ENCODE results near the gene SEC23IP. TPM values are rescaled to one million over a fixed set of nuclear protein-coding genes. Genes with fewer than 3 reads are reported as not detected.
"Not testable (repeated sequence)": the region's sequence is repeated elsewhere in the genome, so short reads cannot be mapped to it uniquely, and the experiment has no call there.

SEC23IP gene
- total RNA-seq, 1 donor from 2014 or later: 17.7 TPM

DNA sequence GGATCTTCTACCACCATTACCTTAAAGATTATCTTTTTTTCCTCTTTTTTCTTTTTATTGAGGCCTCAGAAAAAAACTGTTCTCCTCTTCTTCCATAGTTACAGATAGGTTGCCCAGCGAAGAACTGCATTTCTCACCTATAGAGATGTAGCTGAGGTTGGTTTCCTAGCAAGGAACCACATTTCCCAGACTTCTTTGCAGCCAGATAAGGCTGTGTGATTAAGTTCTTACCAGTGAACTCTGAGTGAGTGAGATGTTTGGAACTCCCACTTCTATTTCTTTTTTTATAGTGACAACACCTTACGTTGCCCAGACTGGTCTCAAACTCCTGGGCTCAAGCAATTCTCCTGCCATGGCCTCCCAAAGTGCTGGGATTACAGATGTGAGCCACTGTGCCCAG, 14.0 kb upstream of the SEC23IP start:
- Histone ChIP-seq H3K9me3 (ENCODE audit: control insufficient read depth in 3 of 3, low read length in 3 of 3) (no peaks in the 10 kb centered on the region), H3K27me3 (ENCODE audit: control insufficient read depth in 3 of 3, insufficient read depth in 3 of 3, low read length in 3 of 3) (no peaks in the 10 kb centered on the region), H3K4me1 (ENCODE audit: control insufficient read depth in 3 of 3, insufficient read depth in 3 of 3, low read length in 3 of 3) (peaks cover 0 to 4% (median 0%) of the 10 kb centered on the region in 3 donors), H3K27ac (ENCODE audit: low read depth, low read length) (no peak overlapping the region), H3K9ac (ENCODE audit: low read depth in 1 of 3, low read length in 3 of 3) (no peak overlapping the region), H3K36me3 (ENCODE audit: control insufficient read depth in 3 of 3, insufficient read depth in 3 of 3, low read length in 3 of 3) (no peaks in the 10 kb centered on the region), H3K4me3 (ENCODE audit: low read length in 3 of 3) (no peak overlapping the region)

DNA sequence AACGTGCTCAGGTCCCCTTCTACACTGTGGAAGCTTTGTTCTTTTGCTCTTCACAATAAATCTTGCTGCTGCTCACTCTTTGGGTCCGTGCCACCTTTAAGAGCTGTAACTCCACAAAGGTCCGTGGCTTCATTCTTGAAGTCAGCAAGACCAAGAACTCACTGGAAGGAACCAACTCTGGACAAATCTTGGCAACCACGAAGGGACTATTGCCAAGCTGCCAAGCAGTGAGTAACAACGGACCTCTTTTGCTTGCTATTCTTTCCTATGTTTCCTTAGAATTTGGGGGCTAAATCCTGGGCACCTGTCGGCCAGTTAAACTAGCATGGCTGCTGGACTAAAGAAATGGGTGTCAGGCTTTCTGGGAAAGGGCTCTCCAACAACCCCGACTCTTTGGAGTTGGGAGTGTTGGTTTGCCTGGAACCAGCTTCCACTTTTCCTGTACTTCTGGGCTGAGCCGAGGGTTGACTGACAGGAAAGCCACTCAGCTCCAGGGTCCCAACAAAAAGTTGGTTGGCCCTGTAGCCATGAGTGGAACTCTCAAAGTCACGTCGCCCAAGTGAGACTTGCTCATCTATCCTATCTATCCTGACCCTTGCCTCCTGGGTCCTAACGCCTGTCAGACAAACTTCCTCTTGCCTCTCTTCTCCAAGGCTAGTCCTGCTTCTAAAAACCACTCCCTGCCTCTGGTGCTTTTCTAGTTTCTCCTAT, 8.5 kb upstream of the SEC23IP start:
- H3K4me3 ChIP-seq (ENCODE audit: low read length in 3 of 3); H3K4me1 ChIP-seq (ENCODE audit: control insufficient read depth in 3 of 3, insufficient read depth in 3 of 3, low read length in 3 of 3); H3K9me3 ChIP-seq (ENCODE audit: control insufficient read depth in 3 of 3, low read length in 3 of 3); H3K9ac ChIP-seq (ENCODE audit: low read depth in 1 of 3, low read length in 3 of 3); H3K27ac ChIP-seq (ENCODE audit: low read depth, low read length); H3K27me3 ChIP-seq (ENCODE audit: control insufficient read depth in 3 of 3, insufficient read depth in 3 of 3, low read length in 3 of 3); H3K36me3 ChIP-seq (ENCODE audit: control insufficient read depth in 3 of 3, insufficient read depth in 3 of 3, low read length in 3 of 3): not testable (repeated sequence)

DNA sequence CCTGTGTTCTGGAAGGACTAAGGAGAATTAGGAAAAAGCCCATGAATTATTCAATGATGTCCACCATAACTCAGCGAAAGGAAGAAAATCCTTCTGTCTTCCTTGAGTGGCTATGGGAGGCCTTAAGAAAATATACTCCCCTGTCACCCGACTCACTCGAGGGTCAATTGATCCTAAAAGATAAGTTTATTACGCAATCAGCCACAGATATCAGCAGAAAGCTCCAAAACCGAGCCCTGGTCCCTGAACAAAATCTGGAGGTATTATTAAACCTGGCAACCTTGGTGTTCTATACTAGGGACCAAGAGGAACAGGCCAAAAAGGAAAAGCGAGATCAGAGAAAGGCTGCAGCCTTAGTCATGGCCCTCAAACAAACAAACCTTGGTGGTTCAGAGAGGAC, 6.5 kb upstream of the SEC23IP start:
- H3K9ac ChIP-seq (ENCODE audit: low read depth in 1 of 3, low read length in 3 of 3); H3K4me3 ChIP-seq (ENCODE audit: low read length in 3 of 3); H3K27ac ChIP-seq (ENCODE audit: low read depth, low read length); H3K36me3 ChIP-seq (ENCODE audit: control insufficient read depth in 3 of 3, insufficient read depth in 3 of 3, low read length in 3 of 3); H3K27me3 ChIP-seq (ENCODE audit: control insufficient read depth in 3 of 3, insufficient read depth in 3 of 3, low read length in 3 of 3); H3K4me1 ChIP-seq (ENCODE audit: control insufficient read depth in 3 of 3, insufficient read depth in 3 of 3, low read length in 3 of 3); H3K9me3 ChIP-seq (ENCODE audit: control insufficient read depth in 3 of 3, low read length in 3 of 3): not testable (repeated sequence)

DNA sequence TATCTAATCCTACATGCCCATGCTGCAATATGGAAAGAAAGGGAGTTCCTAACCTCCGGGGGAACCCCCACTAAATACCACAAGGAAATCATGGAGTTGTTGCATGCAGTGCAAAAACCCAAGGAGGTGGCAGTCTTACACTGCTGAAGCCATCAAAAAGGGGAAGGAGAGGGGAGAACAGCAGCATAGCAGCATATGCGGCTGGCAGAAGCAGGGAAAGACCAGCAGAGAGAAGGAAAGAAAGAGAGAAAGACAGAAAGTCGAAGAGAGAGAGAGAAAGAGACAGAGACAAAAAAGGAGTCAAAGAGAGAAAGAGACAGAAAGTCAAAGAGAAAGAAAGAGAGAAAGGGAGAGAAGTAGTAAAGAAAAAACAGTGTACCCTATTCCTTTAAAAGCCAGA, 3.8 kb upstream of the SEC23IP start:
- H3K27ac ChIP-seq (ENCODE audit: low read depth, low read length); H3K36me3 ChIP-seq (ENCODE audit: control insufficient read depth in 3 of 3, insufficient read depth in 3 of 3, low read length in 3 of 3); H3K27me3 ChIP-seq (ENCODE audit: control insufficient read depth in 3 of 3, insufficient read depth in 3 of 3, low read length in 3 of 3); H3K9ac ChIP-seq (ENCODE audit: low read depth in 1 of 3, low read length in 3 of 3); H3K4me1 ChIP-seq (ENCODE audit: control insufficient read depth in 3 of 3, insufficient read depth in 3 of 3, low read length in 3 of 3); H3K4me3 ChIP-seq (ENCODE audit: low read length in 3 of 3); H3K9me3 ChIP-seq (ENCODE audit: control insufficient read depth in 3 of 3, low read length in 3 of 3): not testable (repeated sequence)

DNA sequence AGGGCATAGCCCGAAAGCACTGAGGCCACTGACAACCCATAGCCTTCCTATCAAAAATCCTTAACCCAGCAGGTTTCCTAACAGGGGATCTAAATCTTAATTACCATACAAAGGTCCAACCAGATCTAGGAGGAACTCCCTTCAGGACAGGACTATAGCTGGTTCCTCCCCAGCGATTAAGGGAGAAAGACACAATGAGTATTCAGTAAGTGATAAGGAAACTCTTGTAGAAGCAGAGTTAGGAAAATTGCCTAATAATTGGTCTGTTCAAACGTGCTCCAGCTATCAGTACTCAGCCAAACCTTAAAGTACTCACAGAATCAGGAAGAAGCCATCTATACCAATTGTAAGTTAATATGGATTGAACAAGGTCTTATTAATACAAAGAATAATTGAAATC, 3.3 kb upstream of the SEC23IP start:
- H3K4me1 ChIP-seq (ENCODE audit: control insufficient read depth in 3 of 3, insufficient read depth in 3 of 3, low read length in 3 of 3): peaks cover 9 to 14% (median 14%) of the 10 kb centered on the region in 3 donors
- not testable (repeated sequence) for H3K27me3 ChIP-seq (ENCODE audit: control insufficient read depth in 3 of 3, insufficient read depth in 3 of 3, low read length in 3 of 3); H3K4me3 ChIP-seq (ENCODE audit: low read length in 3 of 3); H3K9me3 ChIP-seq (ENCODE audit: control insufficient read depth in 3 of 3, low read length in 3 of 3); H3K36me3 ChIP-seq (ENCODE audit: control insufficient read depth in 3 of 3, insufficient read depth in 3 of 3, low read length in 3 of 3); H3K9ac ChIP-seq (ENCODE audit: low read depth in 1 of 3, low read length in 3 of 3); H3K27ac ChIP-seq (ENCODE audit: low read depth, low read length)

DNA sequence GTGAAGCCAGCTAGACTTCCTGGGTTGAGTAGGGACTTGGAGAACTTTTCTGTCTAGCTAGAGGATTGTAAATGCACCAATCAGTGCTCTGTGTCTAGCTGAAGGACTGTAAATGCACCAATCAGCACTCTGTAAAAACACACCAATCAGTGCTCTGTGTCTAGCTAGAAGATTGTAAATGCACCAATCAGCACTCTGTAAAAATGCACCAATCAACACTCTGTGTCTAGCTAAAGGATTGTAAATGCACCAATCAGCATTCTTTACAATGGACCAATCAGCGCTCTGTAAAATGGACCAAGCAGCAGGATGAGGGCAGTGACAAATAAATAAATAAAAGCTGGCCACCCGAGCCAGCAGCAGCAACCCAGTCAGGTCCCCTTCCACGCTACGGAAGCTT, 2.2 kb upstream of the SEC23IP start:
- not testable (repeated sequence) for H3K4me3 ChIP-seq (ENCODE audit: low read length in 3 of 3); H3K9me3 ChIP-seq (ENCODE audit: control insufficient read depth in 3 of 3, low read length in 3 of 3); H3K27ac ChIP-seq (ENCODE audit: low read depth, low read length); H3K27me3 ChIP-seq (ENCODE audit: control insufficient read depth in 3 of 3, insufficient read depth in 3 of 3, low read length in 3 of 3); H3K9ac ChIP-seq (ENCODE audit: low read depth in 1 of 3, low read length in 3 of 3); H3K36me3 ChIP-seq (ENCODE audit: control insufficient read depth in 3 of 3, insufficient read depth in 3 of 3, low read length in 3 of 3)
- peaks cover 9 to 19% (median 18%) of the 10 kb centered on the region in 3 donors for H3K4me1 ChIP-seq (ENCODE audit: control insufficient read depth in 3 of 3, insufficient read depth in 3 of 3, low read length in 3 of 3)

DNA sequence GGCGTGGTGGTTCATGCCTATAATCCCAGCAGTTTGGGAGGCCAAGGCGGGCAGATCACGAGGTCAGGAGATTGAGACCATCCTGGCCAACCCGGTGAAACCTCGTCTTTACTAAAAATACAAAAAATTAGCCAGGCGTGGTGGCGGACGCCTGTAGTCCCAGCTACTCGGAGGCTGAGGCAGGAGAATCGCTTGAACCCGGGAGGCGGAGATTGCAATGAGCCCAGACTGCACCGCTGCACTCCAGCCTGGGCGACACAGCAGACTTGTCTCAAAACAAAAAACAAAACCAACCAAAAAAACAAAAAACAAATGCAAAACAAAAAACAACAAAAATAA, 712 bp upstream of the SEC23IP start:
- H3K9ac ChIP-seq (ENCODE audit: low read depth in 1 of 3, low read length in 3 of 3): peak overlapping the region; percentile 86 to 96 (median 92)
- H3K27me3 ChIP-seq (ENCODE audit: control insufficient read depth in 3 of 3, insufficient read depth in 3 of 3, low read length in 3 of 3); H3K9me3 ChIP-seq (ENCODE audit: control insufficient read depth in 3 of 3, low read length in 3 of 3); H3K27ac ChIP-seq (ENCODE audit: low read depth, low read length); H3K36me3 ChIP-seq (ENCODE audit: control insufficient read depth in 3 of 3, insufficient read depth in 3 of 3, low read length in 3 of 3): not testable (repeated sequence)
- peak overlapping the region; percentile 94 to 97 (median 94) for H3K4me3 ChIP-seq (ENCODE audit: low read length in 3 of 3)
- peaks cover 15 to 31% (median 25%) of the 10 kb centered on the region in 3 donors for H3K4me1 ChIP-seq (ENCODE audit: control insufficient read depth in 3 of 3, insufficient read depth in 3 of 3, low read length in 3 of 3)

DNA sequence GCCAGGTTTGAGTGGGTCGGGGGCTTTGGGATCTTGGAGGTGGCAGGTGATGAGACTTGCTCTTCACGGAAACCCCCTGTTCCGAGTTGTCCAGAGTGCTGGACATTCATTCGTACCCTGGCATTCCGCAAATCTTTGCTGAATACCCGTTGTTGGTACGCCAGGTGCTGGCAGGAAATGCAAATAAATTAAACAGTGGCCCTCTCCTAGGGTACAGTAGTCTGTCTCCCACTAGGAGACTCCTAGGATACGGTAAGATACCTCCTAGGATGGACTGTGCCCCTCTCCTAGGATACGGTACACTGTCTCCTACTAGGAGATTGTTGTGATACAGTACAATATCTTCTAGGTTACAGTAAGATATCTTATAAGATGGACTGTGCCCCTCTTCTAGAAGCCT, 544 bp downstream of the SEC23IP start:
- peaks cover 15 to 36% (median 25%) of the 10 kb centered on the region in 3 donors for H3K4me1 ChIP-seq (ENCODE audit: control insufficient read depth in 3 of 3, insufficient read depth in 3 of 3, low read length in 3 of 3)
- H3K27ac ChIP-seq (ENCODE audit: low read depth, low read length): peak overlapping the region; percentile 91
- peaks cover 0 to 3% (median 0%) of the 10 kb centered on the region in 3 donors for H3K36me3 ChIP-seq (ENCODE audit: control insufficient read depth in 3 of 3, insufficient read depth in 3 of 3, low read length in 3 of 3)
- H3K27me3 ChIP-seq (ENCODE audit: control insufficient read depth in 3 of 3, insufficient read depth in 3 of 3, low read length in 3 of 3): no peaks in the 10 kb centered on the region
- H3K4me3 ChIP-seq (ENCODE audit: low read length in 3 of 3): peak overlapping the region; percentile 94 to 97 (median 94)
- no peaks in the 10 kb centered on the region for H3K9me3 ChIP-seq (ENCODE audit: control insufficient read depth in 3 of 3, low read length in 3 of 3)
- H3K9ac ChIP-seq (ENCODE audit: low read depth in 1 of 3, low read length in 3 of 3): peak overlapping the region; percentile 92 to 96 (median 95)

DNA sequence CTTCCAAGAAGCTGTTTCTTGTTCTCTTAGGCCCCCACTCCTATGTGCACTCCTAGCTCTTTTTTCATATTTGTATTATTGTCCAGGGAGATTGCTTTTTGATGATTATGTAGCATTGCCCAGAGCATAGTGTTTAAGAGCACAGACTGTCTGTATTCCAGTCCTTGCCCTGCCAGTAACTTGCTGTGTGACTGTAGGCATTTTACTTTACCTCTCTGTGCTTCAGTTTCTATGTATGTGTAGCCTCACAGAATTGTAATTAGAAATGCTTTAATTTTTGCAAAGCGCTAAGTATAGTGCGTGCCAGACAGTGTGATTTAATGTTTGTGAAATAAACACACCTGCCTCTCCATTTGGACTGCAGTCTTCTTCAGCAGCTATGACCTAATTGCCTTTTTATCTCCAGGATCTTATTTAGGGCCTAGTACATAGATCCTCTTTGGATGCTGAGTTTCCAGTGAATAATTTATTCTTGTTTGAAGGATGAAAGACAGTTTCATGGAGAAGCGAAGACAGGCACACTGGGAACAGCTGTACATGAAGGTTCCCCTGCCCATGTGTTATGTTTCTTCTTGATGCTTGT, 1.4 kb downstream of the SEC23IP start:
- peak overlapping the region in 2 of 3 donors; percentile 11 to 16 for H3K4me3 ChIP-seq (ENCODE audit: low read length in 3 of 3)
- H3K9me3 ChIP-seq (ENCODE audit: control insufficient read depth in 3 of 3, low read length in 3 of 3): no peaks in the 10 kb centered on the region
- H3K4me1 ChIP-seq (ENCODE audit: control insufficient read depth in 3 of 3, insufficient read depth in 3 of 3, low read length in 3 of 3): peaks cover 15 to 36% (median 25%) of the 10 kb centered on the region in 3 donors
- no peaks in the 10 kb centered on the region for H3K27me3 ChIP-seq (ENCODE audit: control insufficient read depth in 3 of 3, insufficient read depth in 3 of 3, low read length in 3 of 3)
- peaks cover 4 to 12% (median 7%) of the 10 kb centered on the region in 3 donors for H3K36me3 ChIP-seq (ENCODE audit: control insufficient read depth in 3 of 3, insufficient read depth in 3 of 3, low read length in 3 of 3)
- no peak overlapping the region for H3K9ac ChIP-seq (ENCODE audit: low read depth in 1 of 3, low read length in 3 of 3)
- H3K27ac ChIP-seq (ENCODE audit: low read depth, low read length): no peak overlapping the region

DNA sequence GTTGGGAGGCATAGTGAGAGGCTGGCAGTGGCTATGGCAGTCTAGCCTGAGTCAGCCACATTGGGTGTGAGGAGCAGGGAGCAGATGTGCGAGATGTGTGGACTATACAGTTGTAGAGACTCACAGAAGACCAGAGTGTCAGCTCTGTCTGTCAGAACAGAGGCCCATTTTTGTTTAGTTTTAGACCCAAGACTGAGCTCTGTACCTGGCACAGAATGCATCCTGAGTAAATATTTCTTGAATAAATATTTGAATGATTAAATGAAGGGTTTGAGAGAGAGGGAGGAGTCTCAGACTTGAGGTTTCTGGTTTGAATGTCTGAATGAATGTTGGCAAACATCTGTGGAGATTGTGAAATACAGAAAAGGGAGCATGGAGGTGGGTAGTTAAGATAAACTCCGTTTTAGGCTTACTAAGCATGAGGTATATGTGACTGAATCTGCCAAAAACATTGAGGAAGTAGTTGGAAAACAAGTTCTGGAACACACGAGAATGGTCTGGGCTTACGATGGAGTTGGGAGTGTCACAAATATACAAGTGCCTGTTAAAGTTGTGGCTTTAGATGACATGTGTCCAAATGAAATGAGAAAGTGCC, 3.6 kb downstream of the SEC23IP start:
- Histone ChIP-seq H3K4me1 (ENCODE audit: control insufficient read depth in 3 of 3, insufficient read depth in 3 of 3, low read length in 3 of 3) (peaks cover 15 to 36% (median 25%) of the 10 kb centered on the region in 3 donors), H3K27ac (ENCODE audit: low read depth, low read length) (no peak overlapping the region), H3K9ac (ENCODE audit: low read depth in 1 of 3, low read length in 3 of 3) (peak overlapping the region in 1 of 3 donors; percentile 44)

More for the DNA sequence above, 3.6 kb downstream of the SEC23IP start:
- Histone ChIP-seq H3K36me3 (ENCODE audit: control insufficient read depth in 3 of 3, insufficient read depth in 3 of 3, low read length in 3 of 3) (peaks cover 4 to 12% (median 7%) of the 10 kb centered on the region in 3 donors), H3K9me3 (ENCODE audit: control insufficient read depth in 3 of 3, low read length in 3 of 3) (no peaks in the 10 kb centered on the region), H3K27me3 (ENCODE audit: control insufficient read depth in 3 of 3, insufficient read depth in 3 of 3, low read length in 3 of 3) (no peaks in the 10 kb centered on the region), H3K4me3 (ENCODE audit: low read length in 3 of 3) (no peak overlapping the region)

All from skeletal muscle tissue (tissue), 4 donors.